EH (cell line): Measurements from ENCODE around the gene ZNF488.

ENCODE experiments used
- DNase-seq: peaks from one replicate; pipeline ENCODE4 v3.0.0-alpha.2; 2015; ENCODE audit warnings: low read depth

The ZNF488 gene

DNA sequence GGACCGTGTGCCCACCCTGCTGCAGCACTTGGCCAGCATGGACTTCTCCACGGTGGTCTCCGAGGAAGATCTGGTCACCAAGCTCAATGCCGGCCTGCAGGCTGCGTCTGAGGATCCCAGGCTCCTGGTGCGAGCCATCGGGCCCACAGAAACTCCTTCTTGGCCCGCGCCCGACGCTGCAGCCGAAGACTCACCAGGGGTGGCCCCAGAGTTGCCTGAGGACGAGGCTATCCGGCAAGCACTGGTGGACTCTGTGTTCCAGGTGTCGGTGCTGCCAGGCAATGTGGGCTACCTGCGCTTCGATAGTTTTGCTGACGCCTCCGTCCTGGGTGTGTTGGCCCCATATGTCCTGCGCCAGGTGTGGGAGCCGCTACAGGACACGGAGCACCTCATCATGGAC is 34.6 kb downstream of the ZNF488 start:
- DNase-seq = no peak

DNA sequence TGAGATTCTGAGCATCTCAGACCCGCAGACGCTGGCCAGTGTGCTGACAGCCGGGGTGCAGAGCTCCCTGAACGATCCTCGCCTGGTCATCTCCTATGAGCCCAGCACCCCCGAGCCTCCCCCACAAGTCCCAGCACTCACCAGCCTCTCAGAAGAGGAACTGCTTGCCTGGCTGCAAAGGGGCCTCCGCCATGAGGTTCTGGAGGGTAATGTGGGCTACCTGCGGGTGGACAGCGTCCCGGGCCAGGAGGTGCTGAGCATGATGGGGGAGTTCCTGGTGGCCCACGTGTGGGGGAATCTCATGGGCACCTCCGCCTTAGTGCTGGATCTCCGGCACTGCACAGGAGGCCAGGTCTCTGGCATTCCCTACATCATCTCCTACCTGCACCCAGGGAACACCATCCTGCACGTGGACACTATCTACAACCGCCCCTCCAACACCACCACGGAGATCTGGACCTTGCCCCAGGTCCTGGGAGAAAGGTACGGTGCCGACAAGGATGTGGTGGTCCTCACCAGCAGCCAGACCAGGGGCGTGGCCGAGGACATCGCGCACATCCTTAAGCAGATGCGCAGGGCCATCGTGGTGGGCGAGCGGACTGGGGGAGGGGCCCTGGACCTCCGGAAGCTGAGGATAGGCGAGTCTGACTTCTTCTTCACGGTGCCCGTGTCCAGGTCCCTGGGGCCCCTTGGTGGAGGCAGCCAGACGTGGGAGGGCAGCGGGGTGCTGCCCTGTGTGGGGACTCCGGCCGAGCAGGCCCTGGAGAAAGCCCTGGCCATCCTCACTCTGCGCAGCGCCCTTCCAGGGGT is 35.2 kb downstream of the ZNF488 start:
- no peak for DNase-seq

DNA sequence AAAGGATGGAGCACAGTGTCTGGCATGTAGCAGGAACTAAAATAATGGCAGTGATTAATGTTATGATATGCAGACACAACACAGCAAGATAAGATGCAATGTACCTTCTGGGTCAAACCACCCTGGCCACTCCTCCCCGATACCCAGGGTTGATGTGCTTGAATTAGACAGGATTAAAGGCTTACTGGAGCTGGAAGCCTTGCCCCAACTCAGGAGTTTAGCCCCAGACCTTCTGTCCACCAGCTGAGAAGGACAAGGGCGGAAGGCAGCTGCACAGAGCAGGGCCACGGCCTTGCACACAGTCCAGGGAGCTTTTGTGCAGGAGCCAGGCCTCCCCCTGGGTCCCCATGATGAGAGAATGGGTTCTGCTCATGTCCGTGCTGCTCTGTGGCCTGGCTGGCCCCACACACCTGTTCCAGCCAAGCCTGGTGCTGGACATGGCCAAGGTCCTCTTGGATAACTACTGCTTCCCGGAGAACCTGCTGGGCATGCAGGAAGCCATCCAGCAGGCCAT is 35.9 kb downstream of the ZNF488 start, which contains the start of gene RBP3:
Gene RBP3 (plus strand): TSS at position 226 of the 514 bp plus-strand sequence. CDS start 122 bp downstream, at position 348.
- DNase-seq = no peak

DNA sequence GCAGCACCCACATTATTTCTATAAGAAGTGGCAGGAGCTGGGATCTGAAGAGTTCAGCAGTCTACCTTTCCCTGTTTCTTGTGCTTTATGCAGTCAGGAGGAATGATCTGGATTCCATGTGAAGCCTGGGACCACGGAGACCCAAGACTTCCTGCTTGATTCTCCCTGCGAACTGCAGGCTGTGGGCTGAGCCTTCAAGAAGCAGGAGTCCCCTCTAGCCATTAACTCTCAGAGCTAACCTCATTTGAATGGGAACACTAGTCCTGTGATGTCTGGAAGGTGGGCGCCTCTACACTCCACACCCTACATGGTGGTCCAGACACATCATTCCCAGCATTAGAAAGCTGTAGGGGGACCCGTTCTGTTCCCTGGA is 36.8 kb downstream of the ZNF488 start:
- DNase-seq = no peak

DNA sequence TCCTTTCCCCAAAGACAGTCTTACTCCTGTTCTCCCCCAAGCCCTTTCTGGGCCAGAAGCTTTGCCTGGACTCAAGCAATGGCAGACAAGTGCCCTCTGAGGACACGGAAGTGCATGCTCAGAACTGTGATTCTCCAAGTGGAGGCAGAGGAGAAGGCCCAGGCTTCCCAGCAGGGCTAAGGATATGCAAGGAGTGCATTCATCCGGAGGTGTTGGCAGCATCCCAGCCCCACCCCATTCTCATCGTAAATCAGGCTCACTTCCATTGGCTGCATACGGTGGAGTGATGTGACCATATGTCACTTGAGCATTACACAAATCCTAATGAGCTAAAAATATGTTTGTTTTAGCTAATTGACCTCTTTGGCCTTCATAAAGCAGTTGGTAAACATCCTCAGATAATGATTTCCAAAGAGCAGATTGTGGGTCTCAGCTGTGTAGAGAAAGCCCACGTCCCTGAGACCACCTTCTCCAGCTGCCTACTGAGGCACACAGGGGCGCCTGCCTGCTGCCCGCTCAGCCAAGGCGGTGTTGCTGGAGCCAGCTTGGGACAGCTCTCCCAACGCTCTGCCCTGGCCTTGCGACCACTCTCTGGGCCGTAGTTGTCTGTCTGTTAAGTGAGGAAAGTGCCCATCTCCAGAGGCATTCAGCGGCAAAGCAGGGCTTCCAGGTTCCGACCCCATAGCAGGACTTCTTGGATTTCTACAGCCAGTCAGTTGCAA is 37.4 kb downstream of the ZNF488 start:
- peak; percentile 20 for DNase-seq

DNA sequence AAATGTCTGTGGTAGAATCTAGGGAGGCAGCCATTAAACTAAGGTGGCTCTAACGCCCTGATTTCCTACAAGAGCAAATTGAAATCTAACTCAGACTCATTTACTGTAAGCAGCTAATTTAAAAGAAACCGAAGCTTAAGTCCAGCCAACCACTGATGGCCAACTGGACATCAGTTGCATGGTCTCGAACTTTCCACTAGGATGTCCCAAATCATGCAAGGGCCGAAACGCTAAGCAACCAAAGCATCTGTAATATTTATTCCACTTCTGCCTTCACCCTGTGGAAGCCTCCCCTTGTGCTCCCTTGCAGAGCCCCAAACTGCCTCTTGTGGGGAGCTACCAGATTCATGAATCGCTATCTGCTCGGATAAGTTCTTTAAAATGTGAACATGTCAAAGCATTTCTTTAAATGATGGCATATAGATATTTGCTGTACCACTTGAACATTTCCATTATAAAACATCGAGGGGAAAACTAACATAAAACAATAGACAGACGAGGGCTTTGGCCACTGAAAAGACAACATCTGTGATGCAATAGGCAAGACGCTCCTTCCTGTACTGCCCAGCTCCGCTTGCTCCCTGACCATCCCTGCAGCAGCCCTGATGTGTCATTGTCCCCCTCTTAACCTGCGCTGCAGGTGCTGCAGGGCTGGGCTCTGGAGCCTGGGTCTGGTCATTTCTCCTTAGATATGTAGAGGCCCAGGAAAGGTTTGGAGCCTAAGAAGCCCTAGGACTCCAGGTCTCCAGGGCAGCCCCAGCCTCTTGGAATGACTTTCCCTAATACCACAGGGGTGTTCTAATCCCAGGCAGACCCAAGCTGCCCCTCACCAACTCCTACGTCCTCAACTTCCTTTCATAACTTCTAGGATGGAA is 38.9 kb downstream of the ZNF488 start:
- DNase-seq = no peak

DNA sequence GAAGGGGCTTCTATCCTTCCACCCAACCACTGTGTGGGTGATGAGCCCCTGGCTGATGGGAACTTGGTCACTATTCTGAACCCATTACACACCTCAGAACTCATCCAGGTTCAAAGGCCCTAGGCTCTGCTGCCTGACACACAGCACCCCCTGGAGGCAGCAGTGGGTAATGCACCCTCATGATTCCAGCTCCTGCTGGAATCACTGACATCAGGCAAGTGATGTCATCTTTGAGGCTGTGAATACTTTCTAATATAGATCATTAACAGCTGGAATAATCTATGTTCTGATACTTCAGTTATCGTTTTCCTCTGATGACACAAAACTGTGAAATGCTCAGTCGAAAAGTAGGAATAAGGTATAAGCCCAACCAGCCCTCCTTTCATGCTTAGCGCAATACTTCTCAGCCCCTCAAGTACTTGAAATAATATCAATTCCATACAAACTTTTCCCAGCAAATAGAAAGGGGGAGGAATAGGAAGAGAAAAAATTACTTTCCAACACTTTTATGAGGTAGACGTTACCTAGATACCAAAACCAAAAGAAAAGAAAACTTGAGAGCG is 43.4 kb downstream of the ZNF488 start:
- DNase-seq = peak; percentile 60

DNA sequence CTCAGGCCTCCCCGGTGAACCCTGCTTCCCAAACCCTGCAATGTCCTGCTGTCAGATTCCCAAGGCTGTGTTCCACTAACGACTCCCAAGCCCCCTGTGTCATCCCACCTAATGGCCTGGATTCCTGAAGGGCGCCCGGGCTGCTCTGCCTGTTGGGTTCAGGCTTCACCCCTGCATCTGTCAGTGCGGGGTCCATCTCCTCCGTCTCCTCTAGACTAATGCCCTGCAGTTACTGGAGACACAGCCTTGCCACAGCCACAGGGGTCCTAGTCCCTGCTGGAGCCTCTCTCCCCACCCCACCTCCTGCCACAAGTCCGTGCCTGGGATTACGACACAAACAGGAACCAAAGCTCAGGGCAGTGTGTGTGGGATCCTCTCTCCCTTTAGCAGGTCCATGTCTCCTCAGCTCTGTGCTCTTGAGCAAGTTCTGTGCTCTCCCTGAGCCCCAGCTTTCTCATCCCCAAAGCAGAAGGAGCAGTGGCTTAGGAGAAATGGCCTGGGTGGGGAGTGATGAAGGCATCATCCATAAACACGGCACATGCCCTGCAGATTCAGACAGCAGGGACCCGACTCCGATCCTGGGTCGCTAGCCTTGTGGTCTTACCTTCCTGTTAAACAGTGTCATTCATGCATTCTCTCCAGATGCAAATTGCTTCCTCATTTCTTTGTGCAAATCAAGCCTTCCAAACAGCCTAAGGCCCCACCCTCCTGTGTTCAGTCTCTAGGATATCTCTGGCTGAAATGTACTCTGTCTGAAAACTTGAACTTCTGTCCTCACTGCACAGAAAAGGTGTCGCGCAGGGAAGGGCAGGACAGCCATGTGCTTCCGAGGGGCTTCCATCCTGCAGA is 44.1 kb downstream of the ZNF488 start:
- DNase-seq = no peak

DNA sequence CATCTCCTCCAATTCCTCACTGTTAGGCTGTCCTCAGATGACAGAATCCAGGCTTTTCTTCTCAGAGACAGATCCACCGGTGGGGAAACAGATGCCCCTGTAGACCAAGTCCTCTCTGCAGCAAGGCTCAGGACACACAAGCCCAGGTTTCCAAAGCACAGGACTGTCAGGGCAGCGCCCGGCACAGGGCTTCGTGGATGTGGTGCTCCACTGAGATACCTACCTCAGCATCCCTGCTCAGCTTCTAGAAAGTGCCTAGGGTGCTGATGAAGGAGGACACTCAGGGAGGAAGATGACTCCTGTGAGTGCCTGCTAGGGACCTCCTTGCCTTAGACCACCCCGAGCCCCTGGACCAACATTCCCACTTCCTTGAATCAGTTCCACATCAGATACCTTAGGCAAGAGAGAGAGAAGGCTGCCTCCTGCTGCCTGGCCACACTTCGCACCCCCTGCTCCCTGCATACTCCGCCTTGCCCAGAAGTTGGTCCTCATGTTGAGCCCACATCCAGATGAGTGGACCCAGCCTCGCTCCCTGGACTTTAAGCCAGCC is 44.8 kb downstream of the ZNF488 start:
- no peak for DNase-seq

DNA sequence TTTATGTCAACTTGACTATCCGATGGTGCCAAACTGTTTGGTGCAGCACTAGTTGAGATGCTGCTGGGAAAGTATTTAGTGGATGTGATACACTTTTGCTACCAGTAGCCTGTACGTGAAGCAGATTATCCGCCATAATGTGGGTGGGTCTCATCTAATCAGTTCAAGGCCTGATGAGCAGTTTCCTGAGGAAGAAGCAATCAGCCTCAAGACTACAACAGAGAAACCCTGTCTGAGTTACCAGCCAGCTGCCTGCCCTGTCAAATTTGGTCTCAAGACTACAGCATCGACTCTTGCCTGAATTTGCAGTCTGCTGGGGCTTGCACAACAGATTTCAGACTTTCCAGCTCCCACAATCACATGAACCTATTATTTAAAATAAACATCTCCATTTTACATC is 46.8 kb downstream of the ZNF488 start:
- no peak for DNase-seq

DNA sequence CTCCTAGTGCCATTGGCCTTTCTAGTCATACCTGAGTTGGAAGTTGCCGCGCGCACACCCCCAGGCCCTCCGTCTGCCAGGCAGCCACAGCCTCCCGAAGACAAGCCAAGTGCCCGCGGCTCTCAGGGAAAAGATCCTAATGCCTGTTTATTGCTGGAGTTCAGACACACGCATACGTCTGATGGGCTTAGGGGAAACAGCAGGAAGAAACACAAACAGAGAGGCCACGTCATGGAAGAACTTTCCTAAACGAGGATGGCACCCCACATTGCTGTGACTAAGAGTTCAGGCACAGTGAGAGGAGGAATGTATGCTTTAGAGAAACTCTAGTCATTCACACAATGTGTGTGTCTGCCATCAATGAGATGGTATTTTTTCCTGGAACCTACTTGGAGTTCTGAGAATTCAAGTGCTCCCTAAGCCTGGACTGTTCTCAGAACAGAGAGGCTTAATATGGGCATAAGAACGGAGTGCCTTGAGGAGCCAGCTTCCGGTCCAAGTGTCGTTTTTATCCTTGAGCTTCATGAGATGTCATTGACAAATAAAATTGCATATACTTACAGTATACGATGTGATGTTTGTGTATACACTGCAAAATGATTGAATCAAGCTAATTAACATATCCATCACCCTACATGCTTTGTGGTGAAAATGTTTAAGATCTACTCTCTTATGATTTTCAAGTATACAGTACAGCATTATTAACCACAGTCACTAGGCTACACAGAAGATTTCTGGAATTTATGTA is 47.5 kb downstream of the ZNF488 start:
- peak; percentile 90 for DNase-seq

DNA sequence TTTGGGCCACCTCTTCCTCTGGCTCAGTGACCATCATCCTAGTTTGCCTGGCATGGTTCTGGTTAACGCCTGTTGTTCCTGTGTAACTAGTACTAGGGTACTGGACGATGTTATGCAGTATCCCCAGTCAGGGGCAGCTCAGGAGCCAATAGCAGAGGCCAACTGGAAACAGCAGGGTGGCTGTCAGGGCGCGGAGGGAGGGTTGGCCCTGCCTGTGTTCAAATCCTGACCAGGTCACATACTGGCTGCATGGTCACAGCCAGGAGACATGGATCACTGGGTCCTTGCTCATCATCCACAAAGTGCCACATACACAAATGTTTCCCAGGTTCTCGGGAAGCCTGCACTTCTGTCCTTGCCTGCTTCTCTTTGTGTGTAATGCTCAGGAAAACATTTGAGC is 48.2 kb downstream of the ZNF488 start:
- no peak for DNase-seq

DNA sequence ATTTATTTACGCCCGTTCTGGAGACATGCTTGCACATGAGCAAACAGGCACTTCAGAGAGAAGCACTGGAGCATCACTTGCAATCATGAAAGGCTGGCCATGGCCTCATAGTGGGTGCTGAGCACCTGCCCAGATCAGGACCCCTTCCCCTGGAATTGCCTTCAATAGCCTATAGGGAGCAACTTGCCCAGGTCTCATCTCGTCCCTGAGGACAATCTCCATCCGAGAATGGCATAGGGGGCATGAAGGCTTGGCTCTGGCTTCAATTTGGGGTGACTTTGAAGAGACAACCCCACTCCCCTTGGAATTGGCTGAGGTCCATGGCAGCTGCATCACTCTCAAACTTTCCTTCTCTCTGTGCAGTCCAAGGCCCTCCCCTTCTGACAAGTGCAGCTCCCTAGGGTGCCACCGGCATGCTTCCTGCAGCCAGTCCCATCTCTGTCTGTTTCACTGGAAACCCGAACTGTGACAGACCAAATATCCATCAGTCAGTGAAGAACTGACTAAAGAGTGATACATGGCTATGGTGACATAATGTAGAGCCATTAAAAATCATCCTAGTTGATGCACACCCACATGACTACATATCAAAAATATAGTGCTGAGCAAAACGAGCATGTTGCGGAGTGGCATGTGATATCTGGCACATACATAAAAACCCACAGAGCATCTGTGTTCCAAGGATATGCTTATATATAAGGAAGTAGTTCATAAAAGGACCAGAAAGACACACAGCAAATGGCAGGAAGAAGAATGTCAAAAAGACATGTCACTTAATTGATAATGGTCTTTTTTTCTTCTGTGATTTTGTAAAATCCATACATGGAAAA is 49.4 kb downstream of the ZNF488 start:
- no peak for DNase-seq

DNA sequence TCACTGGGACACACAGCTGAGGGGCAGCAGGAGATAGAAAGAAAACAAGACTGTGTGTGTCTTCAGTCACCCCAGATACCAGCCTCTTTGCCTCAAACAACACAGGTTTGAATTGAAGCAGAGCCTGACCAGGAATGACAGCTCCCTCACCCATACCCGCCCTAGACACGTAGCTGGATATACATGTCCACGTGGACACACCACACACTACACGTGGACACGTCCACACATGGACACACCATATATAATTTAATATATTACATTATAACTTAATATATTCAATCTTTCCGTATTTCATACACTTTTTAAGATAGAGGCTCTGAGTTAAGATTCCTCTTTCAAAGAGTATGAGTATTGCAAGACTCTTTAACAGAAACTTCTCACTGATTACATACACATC is 50.6 kb downstream of the ZNF488 start:
- no peak for DNase-seq

DNA sequence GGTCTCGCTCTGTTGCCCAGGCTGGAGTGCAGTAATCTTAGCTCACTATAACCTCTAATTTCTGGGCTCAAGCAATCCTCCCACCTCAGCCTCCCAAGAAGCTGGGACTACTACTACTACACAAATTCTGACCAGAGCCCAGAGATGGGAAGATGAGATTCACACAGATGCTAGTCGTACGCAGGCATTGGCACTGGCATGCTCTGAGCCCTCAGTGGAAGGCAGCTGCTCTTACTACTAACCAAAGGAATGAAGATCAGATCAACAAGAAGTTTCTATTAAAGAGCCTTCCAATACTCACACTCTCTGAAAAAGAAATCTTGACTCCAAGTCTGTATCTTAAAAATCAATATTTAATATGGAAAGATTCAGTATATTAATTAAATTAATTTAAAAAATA is 51.1 kb downstream of the ZNF488 start:
- peak; percentile 22 for DNase-seq

DNA sequence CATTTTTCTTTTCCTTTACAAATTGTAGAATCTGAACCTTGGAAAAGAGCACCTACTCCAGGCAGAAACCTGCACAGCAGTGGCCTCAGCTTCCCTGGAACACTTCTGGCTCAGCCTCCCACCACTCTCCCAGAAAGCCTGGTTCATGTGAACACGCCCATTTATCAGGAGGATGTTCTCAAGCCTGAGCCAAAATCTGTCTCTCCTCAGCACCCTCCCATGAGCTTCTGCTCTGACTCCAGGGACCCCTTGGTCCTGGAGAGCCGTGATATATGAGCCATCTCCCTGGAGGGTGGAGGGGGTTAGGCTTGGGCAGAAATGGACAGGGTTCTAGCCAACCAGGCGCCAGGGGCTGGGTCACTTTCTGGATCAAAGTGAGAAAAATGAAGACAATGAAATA is 51.7 kb downstream of the ZNF488 start:
- DNase-seq = no peak

DNA sequence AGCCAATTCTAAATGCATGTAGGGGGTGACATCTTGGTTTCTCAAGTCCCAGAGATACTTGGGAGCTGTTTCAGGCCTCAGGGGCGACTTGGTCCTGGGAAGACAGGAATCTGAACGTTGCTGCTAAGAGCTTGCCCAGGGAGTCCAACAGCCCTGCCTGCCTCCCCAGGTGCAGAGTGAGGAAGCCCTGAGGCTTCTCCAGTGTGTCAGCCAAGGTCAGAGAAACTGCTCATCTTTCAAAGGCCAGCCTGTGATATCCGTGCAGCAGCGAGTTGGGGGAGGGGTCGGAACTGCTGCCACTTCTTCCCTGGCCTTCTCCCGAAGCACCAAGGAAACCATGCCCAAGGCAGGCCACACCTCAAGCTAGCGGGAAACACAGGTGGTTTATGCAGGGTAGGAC is 52.1 kb downstream of the ZNF488 start:
- no peak for DNase-seq

DNA sequence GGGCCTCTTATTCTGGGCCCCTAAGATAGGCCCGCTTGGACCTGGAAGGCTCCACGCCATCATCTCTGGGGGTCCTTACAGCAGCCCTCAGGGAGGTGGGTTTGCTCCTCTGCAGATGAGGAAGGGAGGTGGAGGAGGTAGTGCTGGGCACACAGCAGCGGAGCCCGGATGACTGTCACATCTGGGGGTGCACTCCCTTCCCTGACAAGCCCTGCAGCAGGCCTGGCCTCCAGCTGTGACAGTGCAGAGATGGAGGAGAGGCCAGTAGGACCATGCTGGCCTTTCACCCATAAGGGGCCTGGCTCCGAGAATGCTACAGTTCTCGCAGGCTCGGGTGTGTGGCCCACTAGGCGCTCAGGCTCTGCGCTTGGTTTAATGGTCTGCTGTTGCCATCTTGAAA is 52.6 kb downstream of the ZNF488 start:
- DNase-seq = no peak

DNA sequence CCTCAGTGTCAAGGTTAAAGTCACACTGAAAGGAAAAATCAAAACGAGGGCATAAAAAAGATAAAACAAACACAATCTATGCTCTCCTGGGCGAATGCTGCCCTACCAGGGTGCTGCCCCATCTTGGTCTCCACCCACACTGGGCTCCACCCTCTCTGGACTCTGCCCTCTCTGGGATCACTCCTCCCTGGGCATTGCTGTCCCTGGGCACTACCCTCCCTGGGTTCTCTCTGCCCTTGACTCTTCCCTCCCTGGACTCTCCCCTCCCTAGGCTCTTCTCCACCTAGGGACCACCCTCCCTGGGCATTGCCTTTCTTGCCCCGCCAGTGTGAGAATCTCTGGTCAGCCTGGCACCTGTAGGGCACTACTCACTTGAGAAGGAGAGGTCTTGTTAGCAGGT is 53.3 kb downstream of the ZNF488 start:
- no peak for DNase-seq
